ACC112 (cell line): ENCODE data around the gene MUS81.
"Not testable (repeated sequence)": the region's sequence is repeated elsewhere in the genome, so short reads cannot be mapped to it uniquely, and the experiment has no call there.

Source experiments
- H2AFZ ChIP-seq: fragments of 200-600 bp; sonication (generic); one replicate; pipeline ENCODE4 v1.6.0; 2017; ENCODE audit warnings: antibody characterized with exemption, low read length; ENCODE audit not compliant: unreplicated experiment
- H3K27ac ChIP-seq: fragments of 200-600 bp; sonication (generic); 2 replicates; pipeline ENCODE4 v1.5.1; 2014; ENCODE audit warnings: low read depth, mild to moderate bottlenecking, antibody characterized with exemption, low read length, moderate library complexity
- H3K27me3 ChIP-seq: fragments of 200-600 bp; sonication (generic); 2 replicates; pipeline ENCODE4 v1.6.1; 2014; ENCODE audit warnings: mild to moderate bottlenecking, antibody characterized with exemption, low read length, moderate library complexity, mixed read lengths; ENCODE audit not compliant: insufficient read depth
- H3K36me3 ChIP-seq: fragments of 200-600 bp; sonication (generic); 2 replicates; pipeline ENCODE4 v1.6.1; 2016; ENCODE audit warnings: mild to moderate bottlenecking, antibody characterized with exemption, low read length, moderate library complexity, mixed read lengths; ENCODE audit not compliant: insufficient read depth
- H3K4me1 ChIP-seq: fragments of 200-600 bp; sonication (generic); one replicate; pipeline ENCODE4 v1.6.1; 2016; ENCODE audit warnings: low read length, mixed read lengths; ENCODE audit not compliant: insufficient read depth, unreplicated experiment, control insufficient read depth
- H3K4me3 ChIP-seq: fragments of 200-600 bp; sonication (generic); 2 replicates; pipeline ENCODE4 v1.5.1; 2014; ENCODE audit warnings: mild to moderate bottlenecking, low read depth, low read length
- H3K79me2 ChIP-seq: fragments of 200-600 bp; sonication (generic); one replicate; pipeline ENCODE4 v1.6.0; 2016; ENCODE audit warnings: low read length; ENCODE audit not compliant: control insufficient read depth, unreplicated experiment, insufficient read depth

Gene MUS81

GRCh38 chr11:65848693-65849092 is 11.5 kb upstream of the MUS81 start:
- H3K27me3 ChIP-seq, H3K4me3 ChIP-seq, H3K79me2 ChIP-seq, H2AFZ ChIP-seq, H3K27ac ChIP-seq, H3K4me1 ChIP-seq: not testable (repeated sequence)
- peaks cover 32% of the 10 kb centered on the region for H3K36me3 ChIP-seq

DNA sequence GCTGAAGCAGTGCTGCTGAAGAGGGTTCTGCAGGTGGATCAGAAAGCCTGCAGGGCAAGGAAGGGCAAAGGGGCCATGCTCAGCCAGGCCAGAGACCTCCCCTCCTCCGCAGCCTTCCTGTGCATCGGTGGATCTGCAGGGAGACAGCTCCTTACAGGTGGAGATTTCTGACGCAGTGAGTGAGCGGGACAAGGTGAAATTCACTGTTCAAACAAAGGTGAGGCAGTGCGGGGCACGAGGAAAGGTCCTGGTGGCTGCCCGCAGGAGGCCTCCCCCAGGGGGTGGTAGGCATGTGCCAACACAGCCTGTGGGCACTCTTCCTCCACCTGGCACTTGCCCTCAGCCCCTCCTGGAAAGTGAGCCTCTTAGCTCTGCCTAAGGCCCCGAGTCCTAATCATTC is 10.9 kb upstream of the MUS81 start:
- Histone ChIP-seq H3K4me1 (no peaks in the 10 kb centered on the region), H2AFZ (no peak overlapping the region), H3K27me3 (no peaks in the 10 kb centered on the region), H3K4me3 (no peak overlapping the region), H3K27ac (no peak overlapping the region), H3K79me2 (peaks cover 9% of the 10 kb centered on the region), H3K36me3 (peaks cover 39% of the 10 kb centered on the region)

- H3K79me2 ChIP-seq = peaks cover 12% of the 10 kb centered on the region
- H3K27ac ChIP-seq = no peak overlapping the region
- no peaks in the 10 kb centered on the region for H3K4me1 ChIP-seq
- no peaks in the 10 kb centered on the region for H3K27me3 ChIP-seq
- no peak overlapping the region for H2AFZ ChIP-seq
- H3K36me3 ChIP-seq = peaks cover 43% of the 10 kb centered on the region
- H3K4me3 ChIP-seq = no peak overlapping the region
These were observed 10.4 kb upstream of the MUS81 start for GRCh38 chr11:65849771-65850216.

DNA sequence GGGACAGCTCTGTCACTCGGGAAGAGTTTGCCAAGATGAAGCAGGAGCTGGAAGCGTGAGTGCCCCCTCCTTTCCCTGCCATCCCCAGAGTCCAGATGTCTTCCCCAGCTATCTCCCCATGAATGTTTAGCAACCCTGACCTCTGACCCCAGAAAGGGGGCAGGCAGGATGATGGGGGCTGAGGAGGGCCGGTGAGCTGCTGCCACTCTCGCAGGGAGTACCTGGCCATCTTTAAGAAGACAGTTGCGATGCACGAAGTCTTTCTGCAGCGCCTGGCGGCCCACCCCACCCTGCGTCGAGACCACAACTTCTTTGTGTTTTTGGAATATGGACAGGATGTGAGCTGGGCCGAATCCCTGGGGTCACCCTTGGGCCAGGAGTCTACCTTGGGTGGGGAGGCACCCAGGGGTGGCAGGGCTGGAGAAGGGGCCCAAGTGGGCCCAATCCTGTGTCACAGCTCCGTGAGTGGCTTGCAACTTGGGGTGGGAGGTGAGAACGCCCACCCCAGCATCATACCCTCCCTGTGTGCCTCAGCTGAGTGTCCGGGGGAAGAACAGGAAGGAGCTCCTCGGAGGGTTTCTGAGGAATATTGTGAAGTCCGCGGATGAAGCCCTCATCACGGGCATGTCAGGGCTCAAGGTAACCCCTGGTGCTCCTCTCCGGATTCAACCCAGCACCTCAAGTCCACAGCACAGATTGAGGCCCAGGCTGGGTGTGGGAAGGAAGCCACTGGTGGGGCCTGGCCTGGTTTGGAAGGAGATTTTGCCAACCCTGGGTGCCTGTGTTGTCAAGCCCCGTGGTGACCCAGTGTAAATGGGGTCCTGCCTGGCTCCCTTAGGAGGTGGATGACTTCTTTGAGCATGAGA is 9.8 kb upstream of the MUS81 start:
- H3K27me3 ChIP-seq = no peaks in the 10 kb centered on the region
- no peak overlapping the region for H3K27ac ChIP-seq
- H3K4me3 ChIP-seq = no peak overlapping the region
- peaks cover 19% of the 10 kb centered on the region for H3K79me2 ChIP-seq
- no peaks in the 10 kb centered on the region for H3K4me1 ChIP-seq
- no peak overlapping the region for H2AFZ ChIP-seq
- peaks cover 47% of the 10 kb centered on the region for H3K36me3 ChIP-seq

DNA sequence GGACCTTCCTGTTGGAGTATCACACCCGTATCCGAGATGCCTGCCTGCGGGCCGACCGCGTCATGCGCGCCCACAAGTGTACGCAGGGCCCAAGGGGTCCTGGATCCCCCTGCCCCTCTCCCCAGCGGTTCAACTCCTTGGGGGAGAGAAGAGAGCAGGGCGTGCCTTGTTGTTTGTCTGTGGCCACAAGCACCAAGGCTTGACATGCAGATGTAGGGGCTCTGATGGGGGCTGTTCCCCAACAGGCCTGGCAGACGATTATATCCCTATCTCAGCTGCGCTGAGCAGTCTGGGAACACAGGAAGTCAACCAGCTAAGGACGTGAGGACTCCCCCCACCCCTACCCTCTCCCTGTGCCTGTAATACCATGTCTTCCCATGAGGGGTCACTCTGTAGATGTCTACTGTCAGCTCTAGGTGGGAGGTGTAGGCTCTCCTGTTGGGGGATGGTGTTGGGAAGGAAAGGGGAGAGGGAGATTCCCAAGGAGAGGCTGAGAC is 9.1 kb upstream of the MUS81 start:
- Histone ChIP-seq H3K27ac (no peak overlapping the region), H3K27me3 (no peaks in the 10 kb centered on the region), H2AFZ (no peak overlapping the region), H3K36me3 (peaks cover 54% of the 10 kb centered on the region), H3K4me3 (no peak overlapping the region), H3K4me1 (no peaks in the 10 kb centered on the region), H3K79me2 (peaks cover 26% of the 10 kb centered on the region)

DNA sequence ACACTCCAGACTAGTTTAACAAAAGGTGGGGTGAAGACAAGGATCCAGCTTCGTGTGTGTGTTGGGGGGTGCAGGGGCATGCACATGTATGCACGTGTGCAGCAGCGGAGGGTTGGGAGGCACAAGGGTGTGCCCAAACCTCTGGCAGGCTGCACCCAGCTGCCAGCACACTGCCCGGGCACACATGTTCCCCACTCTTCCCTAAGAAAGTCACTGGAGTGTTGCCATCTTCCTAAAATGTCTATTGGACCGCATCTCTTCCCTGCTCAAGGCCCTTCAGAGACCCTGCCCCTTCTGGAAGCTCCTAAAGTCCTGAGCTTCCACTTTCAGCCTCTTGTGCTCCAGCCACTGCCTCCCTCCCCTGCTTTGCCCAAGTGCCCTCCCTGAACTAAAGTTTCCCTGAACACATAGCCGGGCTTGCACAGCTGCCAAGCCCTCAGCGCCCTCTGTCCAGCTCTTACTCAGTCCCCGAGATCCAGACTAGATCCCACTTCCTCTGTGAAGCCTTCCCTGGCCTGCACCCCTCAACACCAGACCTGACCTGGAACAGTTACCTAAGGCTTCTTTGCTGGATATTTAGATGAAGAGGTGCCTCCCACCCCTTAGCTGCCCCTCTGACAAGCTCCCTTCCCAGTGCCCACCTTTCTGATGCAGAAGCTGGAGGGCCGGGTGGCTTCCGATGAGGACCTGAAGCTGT is 8.3 kb upstream of the MUS81 start:
- no peak overlapping the region for H3K27ac ChIP-seq
- peaks cover 34% of the 10 kb centered on the region for H3K79me2 ChIP-seq
- H3K4me1 ChIP-seq = no peaks in the 10 kb centered on the region
- no peak overlapping the region for H3K4me3 ChIP-seq
- peaks cover 58% of the 10 kb centered on the region for H3K36me3 ChIP-seq
- no peaks in the 10 kb centered on the region for H3K27me3 ChIP-seq
- no peak overlapping the region for H2AFZ ChIP-seq

GRCh38 chr11:65852508-65853245 is 7.6 kb upstream of the MUS81 start:
- H3K36me3 ChIP-seq = peaks cover 58% of the 10 kb centered on the region
- no peak overlapping the region for H3K4me3 ChIP-seq
- peaks cover 41% of the 10 kb centered on the region for H3K79me2 ChIP-seq

DNA sequence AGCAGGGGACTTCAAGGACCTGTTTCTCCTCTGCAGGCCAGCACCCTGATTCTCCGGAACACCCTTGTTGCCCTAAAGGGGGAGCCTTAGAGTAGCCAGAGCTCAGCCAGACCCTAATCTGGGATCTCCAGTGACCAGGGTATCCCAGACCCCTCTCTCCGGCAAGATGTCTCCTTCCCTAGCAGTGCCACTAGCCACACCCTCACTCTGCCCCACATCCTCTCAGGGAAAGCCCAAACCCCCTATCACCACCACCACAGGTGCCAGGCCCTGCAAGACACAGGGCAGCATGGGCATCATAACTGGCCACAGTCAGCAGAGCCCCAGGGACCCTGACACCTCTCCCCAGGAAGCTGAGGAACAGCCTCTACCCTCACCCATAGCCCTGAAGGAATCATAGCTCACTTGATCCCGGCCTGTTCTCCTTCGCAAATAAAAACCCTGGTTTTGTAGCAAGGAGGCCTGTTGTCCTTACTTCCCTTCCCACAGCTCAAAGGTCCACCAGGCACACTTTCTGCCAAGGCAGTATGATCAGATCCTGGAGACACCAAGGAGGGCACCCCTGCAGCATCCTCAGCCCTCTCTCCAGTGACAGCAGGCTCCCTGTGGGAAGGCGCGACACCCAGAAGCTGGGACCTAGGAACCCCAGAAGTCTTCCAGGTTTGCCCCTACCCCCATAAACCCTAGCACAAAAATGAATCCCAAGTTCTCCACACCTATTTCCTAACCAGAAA is 6.8 kb upstream of the MUS81 start:
- Histone ChIP-seq H2AFZ (no peak overlapping the region), H3K27ac (no peak overlapping the region), H3K27me3 (no peaks in the 10 kb centered on the region), H3K36me3 (peaks cover 58% of the 10 kb centered on the region), H3K79me2 (peaks cover 44% of the 10 kb centered on the region), H3K4me3 (no peak overlapping the region), H3K4me1 (no peaks in the 10 kb centered on the region)

More at GRCh38 chr11:65852508-65853245, 7.6 kb upstream of the MUS81 start:
- no peaks in the 10 kb centered on the region for H3K4me1 ChIP-seq
- H3K27ac ChIP-seq = no peak overlapping the region
- no peaks in the 10 kb centered on the region for H3K27me3 ChIP-seq
- H2AFZ ChIP-seq = no peak overlapping the region

DNA sequence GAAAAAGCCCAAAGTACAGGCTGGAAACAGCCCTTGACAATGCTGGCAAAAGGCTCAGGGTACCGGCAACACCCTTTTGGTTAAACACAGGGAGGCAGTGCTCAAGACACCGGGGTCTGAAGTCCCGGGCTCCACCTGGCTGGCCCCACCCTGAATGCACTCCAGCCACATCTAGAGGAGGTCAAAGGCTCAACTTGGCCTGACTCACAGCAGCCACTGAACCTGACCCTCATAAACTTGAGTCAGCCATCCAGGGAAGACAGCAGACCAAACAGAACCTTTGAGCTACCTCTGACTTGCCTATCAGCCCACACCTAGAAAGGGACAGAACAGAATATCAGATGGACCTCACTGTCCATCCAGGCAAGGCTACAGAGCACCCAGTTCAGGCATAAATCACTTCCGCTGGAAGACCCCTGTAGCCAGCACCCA is 6.1 kb upstream of the MUS81 start:
- Histone ChIP-seq H3K79me2 (peaks cover 44% of the 10 kb centered on the region), H3K4me1 (no peaks in the 10 kb centered on the region), H3K27ac (no peak overlapping the region), H3K4me3 (no peak overlapping the region), H2AFZ (no peak overlapping the region), H3K36me3 (peaks cover 58% of the 10 kb centered on the region), H3K27me3 (no peaks in the 10 kb centered on the region)
